Neural cell (in vitro differentiated cells): ENCODE measurements around the gene SHISAL1.

Experiments used
- EP300 ChIP-seq: fragments of 450-650 bp; conservative IDR thresholded peaks from 2 replicates; pipeline ENCODE4 v1.6.1; 2014; ENCODE audit warnings: antibody characterized with exemption, mild to moderate bottlenecking, moderate library complexity; ENCODE audit not compliant: poor library complexity, severe bottlenecking
- EZH2 ChIP-seq: fragments of 200-600, 300-800 bp; shearing (Covaris generic), sonication (generic); IDR thresholded peaks from 2 replicates; pipeline ENCODE4 v1.6.1; 2014; ENCODE audit warnings: antibody characterized with exemption, low read length, borderline replicate concordance, mild to moderate bottlenecking; ENCODE audit not compliant: insufficient read depth, poor library complexity, severe bottlenecking
- TF ChIP-seq, protein P1 (sequence below): fragments of 450-650 bp; IDR thresholded peaks from 2 replicates; pipeline ENCODE4 v1.5.1; 2014; ENCODE audit warnings: antibody characterized with exemption, mild to moderate bottlenecking, moderate library complexity; ENCODE audit not compliant: poor library complexity, severe bottlenecking
- TF ChIP-seq, protein P2 (sequence below): IDR thresholded peaks from 2 replicates; pipeline ENCODE4 v1.6.1; 2012; ENCODE audit warnings: borderline replicate concordance

DNA sequence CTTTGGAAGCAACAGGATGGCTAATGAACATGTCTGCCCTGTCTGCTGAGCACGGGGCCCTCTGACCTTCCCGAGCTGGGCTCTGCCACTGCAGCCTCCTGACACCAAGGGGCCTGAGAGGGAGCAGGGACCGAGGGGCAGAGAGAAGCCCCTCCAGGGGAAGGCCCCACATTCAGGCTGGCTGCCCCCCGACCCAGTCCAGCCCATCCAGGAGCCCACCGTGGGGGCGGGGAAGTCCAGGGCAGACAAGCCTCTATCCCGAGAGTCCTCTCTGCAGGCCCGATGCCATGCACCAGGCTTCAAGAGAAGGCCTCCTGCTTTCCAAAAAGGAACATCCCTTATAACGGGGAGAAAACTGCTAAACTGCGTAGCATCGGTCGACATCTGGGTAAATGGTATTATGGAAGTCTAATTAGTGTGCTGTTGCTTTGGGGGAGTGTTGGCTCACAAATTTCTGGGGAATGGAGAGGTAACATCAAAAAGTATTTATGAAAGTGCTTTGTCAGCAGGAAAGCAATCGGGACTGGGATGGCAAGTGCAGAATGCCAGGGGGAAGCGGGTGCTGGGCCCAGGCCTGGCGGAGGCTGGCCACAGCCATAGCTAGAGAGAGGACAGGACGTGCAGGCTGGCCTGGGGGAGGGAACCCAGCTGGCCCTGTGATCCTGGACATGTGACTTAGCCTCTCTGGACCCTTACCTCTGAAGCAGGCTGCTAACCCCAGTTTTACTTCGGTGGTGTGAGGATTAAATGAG lies 5.3 kb upstream of the SHISAL1 start:
- TF ChIP-seq EP300 (no peak), EZH2 (no peak)
- TF ChIP-seq, protein P1, sequence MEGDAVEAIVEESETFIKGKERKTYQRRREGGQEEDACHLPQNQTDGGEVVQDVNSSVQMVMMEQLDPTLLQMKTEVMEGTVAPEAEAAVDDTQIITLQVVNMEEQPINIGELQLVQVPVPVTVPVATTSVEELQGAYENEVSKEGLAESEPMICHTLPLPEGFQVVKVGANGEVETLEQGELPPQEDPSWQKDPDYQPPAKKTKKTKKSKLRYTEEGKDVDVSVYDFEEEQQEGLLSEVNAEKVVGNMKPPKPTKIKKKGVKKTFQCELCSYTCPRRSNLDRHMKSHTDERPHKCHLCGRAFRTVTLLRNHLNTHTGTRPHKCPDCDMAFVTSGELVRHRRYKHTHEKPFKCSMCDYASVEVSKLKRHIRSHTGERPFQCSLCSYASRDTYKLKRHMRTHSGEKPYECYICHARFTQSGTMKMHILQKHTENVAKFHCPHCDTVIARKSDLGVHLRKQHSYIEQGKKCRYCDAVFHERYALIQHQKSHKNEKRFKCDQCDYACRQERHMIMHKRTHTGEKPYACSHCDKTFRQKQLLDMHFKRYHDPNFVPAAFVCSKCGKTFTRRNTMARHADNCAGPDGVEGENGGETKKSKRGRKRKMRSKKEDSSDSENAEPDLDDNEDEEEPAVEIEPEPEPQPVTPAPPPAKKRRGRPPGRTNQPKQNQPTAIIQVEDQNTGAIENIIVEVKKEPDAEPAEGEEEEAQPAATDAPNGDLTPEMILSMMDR = no peak
- TF ChIP-seq, protein P2, sequence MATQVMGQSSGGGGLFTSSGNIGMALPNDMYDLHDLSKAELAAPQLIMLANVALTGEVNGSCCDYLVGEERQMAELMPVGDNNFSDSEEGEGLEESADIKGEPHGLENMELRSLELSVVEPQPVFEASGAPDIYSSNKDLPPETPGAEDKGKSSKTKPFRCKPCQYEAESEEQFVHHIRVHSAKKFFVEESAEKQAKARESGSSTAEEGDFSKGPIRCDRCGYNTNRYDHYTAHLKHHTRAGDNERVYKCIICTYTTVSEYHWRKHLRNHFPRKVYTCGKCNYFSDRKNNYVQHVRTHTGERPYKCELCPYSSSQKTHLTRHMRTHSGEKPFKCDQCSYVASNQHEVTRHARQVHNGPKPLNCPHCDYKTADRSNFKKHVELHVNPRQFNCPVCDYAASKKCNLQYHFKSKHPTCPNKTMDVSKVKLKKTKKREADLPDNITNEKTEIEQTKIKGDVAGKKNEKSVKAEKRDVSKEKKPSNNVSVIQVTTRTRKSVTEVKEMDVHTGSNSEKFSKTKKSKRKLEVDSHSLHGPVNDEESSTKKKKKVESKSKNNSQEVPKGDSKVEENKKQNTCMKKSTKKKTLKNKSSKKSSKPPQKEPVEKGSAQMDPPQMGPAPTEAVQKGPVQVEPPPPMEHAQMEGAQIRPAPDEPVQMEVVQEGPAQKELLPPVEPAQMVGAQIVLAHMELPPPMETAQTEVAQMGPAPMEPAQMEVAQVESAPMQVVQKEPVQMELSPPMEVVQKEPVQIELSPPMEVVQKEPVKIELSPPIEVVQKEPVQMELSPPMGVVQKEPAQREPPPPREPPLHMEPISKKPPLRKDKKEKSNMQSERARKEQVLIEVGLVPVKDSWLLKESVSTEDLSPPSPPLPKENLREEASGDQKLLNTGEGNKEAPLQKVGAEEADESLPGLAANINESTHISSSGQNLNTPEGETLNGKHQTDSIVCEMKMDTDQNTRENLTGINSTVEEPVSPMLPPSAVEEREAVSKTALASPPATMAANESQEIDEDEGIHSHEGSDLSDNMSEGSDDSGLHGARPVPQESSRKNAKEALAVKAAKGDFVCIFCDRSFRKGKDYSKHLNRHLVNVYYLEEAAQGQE = no peak
